ENCODE results near the gene PDGFRA.

DNA sequence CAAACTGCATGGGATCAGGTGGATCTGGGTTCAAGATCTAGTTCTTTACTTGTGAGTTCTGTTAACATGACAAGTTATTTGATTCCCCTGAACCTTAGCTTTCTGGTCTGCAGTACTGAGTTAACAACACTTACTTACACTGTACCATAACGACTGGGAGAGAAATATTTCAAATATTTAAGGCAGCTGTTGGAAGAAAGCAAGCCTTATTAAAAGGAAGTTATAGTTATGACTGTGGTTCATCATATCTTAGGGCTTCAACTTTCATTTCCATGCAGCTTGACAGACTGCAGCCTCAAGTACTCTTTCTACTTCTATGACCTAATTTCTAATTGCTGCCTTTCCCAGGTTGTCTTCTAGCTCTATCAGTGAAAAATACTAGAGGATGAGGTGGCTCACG, 40.0 kb upstream of the PDGFRA start:
- TF ChIP-seq, protein P1, sequence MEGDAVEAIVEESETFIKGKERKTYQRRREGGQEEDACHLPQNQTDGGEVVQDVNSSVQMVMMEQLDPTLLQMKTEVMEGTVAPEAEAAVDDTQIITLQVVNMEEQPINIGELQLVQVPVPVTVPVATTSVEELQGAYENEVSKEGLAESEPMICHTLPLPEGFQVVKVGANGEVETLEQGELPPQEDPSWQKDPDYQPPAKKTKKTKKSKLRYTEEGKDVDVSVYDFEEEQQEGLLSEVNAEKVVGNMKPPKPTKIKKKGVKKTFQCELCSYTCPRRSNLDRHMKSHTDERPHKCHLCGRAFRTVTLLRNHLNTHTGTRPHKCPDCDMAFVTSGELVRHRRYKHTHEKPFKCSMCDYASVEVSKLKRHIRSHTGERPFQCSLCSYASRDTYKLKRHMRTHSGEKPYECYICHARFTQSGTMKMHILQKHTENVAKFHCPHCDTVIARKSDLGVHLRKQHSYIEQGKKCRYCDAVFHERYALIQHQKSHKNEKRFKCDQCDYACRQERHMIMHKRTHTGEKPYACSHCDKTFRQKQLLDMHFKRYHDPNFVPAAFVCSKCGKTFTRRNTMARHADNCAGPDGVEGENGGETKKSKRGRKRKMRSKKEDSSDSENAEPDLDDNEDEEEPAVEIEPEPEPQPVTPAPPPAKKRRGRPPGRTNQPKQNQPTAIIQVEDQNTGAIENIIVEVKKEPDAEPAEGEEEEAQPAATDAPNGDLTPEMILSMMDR (IDR thresholded peaks at IDR 0.05) = no peak
- no peak for TF ChIP-seq POLR2A (IDR thresholded peaks at IDR 0.05)

All from ovary (tissue), 3 donors.